ENCODE results near the gene PRCP.

PRCP gene

DNA sequence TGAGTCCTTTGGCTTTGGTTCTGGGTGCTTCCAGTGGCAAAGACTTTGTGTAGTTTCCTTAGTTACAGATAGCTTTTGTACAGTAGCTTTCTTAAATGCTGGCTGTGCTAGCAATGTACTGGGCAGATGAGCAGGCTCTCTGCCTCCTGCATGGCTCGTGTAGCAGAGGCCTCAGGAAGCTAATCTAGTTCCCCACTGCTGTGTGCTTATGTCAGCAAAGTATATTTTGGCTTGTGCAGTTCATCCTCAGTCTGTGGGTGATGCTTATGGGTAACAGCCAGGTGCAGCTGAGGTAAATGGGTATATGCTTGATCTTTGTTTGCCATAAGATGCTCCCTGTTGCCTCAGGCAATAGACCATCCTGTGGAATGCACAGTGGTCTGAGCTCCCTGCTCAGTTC lies 97.5 kb downstream of the PRCP start:
- no peak overlapping the region for H3K4me3 ChIP-seq (ENCODE audit: low read length)
- no peak for DNase-seq (ENCODE audit: low read depth)
- TF ChIP-seq, protein P1, sequence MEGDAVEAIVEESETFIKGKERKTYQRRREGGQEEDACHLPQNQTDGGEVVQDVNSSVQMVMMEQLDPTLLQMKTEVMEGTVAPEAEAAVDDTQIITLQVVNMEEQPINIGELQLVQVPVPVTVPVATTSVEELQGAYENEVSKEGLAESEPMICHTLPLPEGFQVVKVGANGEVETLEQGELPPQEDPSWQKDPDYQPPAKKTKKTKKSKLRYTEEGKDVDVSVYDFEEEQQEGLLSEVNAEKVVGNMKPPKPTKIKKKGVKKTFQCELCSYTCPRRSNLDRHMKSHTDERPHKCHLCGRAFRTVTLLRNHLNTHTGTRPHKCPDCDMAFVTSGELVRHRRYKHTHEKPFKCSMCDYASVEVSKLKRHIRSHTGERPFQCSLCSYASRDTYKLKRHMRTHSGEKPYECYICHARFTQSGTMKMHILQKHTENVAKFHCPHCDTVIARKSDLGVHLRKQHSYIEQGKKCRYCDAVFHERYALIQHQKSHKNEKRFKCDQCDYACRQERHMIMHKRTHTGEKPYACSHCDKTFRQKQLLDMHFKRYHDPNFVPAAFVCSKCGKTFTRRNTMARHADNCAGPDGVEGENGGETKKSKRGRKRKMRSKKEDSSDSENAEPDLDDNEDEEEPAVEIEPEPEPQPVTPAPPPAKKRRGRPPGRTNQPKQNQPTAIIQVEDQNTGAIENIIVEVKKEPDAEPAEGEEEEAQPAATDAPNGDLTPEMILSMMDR (IDR thresholded peaks at IDR 0.05; ENCODE audit: insufficient read depth, low read depth, low read length, missing control alignments): no peak

DNA sequence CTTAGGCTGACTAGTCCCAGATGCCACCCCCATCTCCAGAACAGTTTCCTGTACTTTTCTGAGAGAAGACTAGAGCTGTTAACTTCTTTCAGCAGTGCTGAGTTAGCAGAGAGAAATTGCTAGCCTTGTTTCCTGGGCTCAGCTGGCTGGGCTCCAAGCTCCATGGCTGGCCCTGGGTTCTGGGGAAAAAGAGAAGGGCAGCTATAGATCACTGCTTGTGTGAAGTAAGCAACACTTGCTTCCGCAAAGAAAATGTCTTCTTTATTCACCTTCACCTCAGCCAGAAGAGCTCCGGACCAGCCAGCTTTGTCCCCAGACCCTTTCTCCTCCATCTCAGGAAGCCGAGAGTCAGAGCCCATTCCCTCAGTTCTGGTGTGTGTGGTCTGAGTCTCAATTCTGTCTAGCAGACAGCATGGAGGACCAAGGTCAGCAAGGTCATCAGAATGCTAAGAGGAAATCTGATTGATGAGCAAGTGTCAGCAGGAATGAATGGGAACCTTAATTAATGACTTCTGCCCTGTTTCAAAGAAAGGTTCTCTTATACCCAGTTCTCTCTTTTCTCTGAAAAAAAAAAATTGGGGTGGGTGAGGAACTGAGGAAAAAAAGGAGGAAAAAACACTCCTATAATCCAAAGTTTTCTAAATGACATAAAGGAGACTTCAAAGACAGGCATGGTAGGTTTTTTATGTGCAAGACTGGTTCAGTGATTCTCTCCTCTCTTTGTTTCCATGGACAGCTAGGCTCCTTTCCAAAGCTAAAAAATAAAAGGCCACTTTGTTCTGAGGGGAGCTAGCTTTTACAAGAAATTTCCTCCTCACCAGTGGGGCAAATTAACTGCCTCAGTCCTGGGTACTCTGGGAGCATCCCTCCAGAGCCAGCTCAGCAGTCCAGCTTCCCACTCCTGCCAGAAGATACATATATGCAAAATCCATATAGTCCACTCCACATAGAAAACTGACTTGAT lies 103.0 kb downstream of the PRCP start:
- H3K4me3 ChIP-seq (ENCODE audit: low read length): no peak overlapping the region
- no peak for DNase-seq (ENCODE audit: low read depth)
- TF ChIP-seq, protein P1 (IDR thresholded peaks at IDR 0.05; ENCODE audit: insufficient read depth, low read depth, low read length, missing control alignments): no peak

DNA sequence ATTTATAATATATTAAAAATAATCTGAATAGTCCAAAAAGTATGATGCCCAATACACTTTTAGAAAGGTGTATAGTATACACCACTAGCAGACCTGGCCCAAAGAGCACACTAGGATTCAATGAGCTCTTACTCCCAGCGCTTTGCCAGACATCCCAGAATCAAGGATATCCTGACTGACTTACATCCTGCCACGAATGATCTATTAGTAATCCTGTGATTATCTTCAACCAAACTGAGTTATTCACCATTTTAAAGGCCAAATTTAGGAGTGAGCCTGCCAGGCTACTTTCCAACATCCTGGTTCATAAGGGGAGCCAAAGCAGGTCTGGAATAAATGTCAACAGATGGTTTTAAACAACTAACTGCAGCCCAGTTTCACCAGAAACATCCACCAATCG lies 105.7 kb downstream of the PRCP start:
- DNase-seq (ENCODE audit: low read depth): no peak
- H3K4me3 ChIP-seq (ENCODE audit: low read length): no peak overlapping the region
- TF ChIP-seq, protein P1 (IDR thresholded peaks at IDR 0.05; ENCODE audit: insufficient read depth, low read depth, low read length, missing control alignments): no peak

DNA sequence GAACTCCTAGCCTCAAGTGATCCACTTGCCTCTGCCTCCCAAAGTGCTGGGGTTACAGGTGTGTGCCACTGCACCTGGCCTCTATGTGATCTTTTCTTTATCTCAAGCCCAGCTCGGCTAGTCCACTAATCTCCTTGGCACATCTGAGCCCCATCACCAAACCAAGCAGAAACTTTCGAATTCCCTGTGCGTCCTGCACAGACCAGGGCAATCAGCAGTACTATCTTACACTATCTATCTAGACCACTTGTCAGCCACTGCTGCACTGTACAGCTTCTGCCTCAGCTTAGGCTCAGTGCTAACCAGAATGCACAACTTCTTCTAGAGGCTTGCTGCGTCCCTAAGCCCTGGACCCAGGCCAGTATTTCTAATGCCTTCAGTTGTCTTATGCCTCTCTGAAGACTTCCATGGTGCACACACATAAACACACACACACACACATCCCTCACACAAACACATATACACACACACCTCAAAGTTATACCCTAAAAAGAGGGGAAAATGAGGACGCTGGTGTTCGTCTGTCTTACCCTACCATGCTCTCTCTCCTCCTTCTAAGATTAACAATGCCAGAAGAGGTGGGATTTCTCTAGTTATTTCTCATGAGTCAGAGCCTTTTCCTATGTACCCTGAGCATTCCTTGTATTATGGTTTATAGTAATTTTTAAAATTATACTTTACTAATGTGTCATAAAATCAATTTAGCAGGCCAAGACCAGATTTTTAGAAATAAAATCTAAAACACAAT lies 107.2 kb downstream of the PRCP start:
- TF ChIP-seq, protein P1 (IDR thresholded peaks at IDR 0.05; ENCODE audit: insufficient read depth, low read depth, low read length, missing control alignments): no peak
- DNase-seq (ENCODE audit: low read depth): no peak
- H3K4me3 ChIP-seq (ENCODE audit: low read length): no peak overlapping the region

DNA sequence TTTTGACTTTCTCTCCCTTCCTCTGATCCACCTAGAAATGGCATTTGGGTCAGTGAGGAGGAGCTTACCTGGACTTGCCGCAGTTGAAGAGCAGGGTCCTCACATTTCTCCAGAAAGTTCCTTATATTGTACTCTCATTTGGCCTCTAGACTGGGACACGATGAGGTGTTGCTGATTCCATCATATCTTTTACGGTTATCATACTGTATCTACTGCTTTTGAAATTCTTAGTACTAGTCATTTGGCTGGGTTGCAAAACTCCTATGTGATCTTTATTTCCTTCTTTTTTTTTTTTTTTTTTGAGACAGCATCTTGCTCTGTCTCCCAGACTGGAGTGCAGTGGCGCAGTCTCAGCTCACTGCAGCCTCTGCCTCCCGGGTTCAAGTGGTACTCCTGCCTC lies 107.9 kb downstream of the PRCP start:
- H3K4me3 ChIP-seq (ENCODE audit: low read length): no peak overlapping the region
- TF ChIP-seq, protein P1 (IDR thresholded peaks at IDR 0.05; ENCODE audit: insufficient read depth, low read depth, low read length, missing control alignments): no peak
- no peak for DNase-seq (ENCODE audit: low read depth)

DNA sequence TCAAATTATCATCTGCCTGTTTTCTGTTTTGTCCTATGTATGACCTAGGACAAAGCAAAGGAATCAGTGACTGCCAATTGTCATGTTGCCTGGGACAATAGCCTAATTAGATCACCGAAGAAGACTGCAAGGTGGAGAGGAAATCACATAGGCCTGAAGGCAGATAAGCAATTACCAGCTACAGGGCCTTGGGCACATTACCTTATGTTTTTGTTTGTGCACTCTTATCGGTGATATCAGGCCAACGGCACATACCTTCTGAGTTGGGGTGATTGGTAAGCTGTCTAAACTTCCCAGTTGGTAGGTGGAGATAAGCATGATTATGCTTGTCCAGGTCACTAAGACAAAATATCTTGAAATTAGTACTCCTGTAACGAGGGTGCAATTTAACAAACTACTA lies 108.5 kb downstream of the PRCP start:
- no peak for DNase-seq (ENCODE audit: low read depth)
- TF ChIP-seq, protein P1 (IDR thresholded peaks at IDR 0.05; ENCODE audit: insufficient read depth, low read depth, low read length, missing control alignments): no peak

More for the DNA sequence above, 108.5 kb downstream of the PRCP start:
- H3K4me3 ChIP-seq (ENCODE audit: low read length): no peak overlapping the region
